NB4 (cell line): ENCODE measurements around the gene VANGL1.

Source experiments
- DNase-seq: peaks from one replicate; pipeline ENCODE4 v3.0.0; 2010; ENCODE audit warnings: low read depth
- H3K4me3 ChIP-seq: one replicate; pipeline ENCODE4 v1.5.1; 2011; ENCODE audit warnings: mild to moderate bottlenecking, low read depth, low read length, moderate library complexity
- MYC ChIP-seq: IDR thresholded peaks from 2 replicates; pipeline ENCODE4 v1.6.1; 2011; ENCODE audit warnings: low read depth, low read length
- POLR2A ChIP-seq: IDR thresholded peaks from 2 replicates; pipeline ENCODE4 v1.6.1; 2011; ENCODE audit warnings: mild to moderate bottlenecking; ENCODE audit not compliant: insufficient read length; ENCODE audit errors: extremely low read depth
- TF ChIP-seq, protein P1 (sequence below): IDR thresholded peaks from one replicate; pipeline ENCODE4 v1.5.1; 2012; ENCODE audit warnings: low read depth, low read length
- TF ChIP-seq, protein P2 (sequence below): IDR thresholded peaks from 2 replicates; pipeline ENCODE4 v1.6.1; 2011; ENCODE audit warnings: low read depth, low read length

The VANGL1 gene

DNA sequence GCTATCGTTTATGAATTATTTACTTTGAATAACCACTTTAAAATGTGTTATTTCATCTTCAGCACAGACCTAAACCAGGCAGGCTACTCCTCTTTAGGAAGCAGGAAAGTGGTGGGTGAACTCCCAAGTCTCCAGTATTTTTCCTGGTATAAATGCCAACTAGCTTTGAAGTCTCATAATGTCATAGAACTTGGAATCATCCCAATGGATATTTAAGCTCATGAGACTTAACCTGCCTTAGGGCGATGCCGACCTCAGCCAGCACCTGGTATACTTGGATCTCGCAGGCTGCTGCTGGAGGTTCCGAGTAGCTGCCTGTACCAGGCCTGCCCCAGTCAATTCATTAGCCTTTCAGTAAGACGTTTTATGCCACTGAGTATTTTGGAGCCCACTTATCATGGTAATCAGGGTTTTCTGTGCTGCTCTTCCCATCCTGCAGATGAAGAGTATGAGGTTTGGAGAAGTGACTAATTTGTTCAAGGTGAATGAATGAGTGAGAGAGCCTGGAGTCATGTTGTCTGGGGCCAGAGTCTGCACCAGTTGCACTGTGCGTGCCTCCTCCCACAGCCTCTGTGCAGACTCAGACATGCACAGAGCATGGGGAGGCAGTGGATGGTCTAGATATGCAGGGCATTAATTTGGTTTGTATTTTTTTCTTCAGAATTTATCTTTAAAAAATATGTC lies 34.9 kb downstream of the VANGL1 start:
- TF ChIP-seq MYC (no peak), POLR2A (no peak)
- TF ChIP-seq, protein P1, sequence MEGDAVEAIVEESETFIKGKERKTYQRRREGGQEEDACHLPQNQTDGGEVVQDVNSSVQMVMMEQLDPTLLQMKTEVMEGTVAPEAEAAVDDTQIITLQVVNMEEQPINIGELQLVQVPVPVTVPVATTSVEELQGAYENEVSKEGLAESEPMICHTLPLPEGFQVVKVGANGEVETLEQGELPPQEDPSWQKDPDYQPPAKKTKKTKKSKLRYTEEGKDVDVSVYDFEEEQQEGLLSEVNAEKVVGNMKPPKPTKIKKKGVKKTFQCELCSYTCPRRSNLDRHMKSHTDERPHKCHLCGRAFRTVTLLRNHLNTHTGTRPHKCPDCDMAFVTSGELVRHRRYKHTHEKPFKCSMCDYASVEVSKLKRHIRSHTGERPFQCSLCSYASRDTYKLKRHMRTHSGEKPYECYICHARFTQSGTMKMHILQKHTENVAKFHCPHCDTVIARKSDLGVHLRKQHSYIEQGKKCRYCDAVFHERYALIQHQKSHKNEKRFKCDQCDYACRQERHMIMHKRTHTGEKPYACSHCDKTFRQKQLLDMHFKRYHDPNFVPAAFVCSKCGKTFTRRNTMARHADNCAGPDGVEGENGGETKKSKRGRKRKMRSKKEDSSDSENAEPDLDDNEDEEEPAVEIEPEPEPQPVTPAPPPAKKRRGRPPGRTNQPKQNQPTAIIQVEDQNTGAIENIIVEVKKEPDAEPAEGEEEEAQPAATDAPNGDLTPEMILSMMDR, result no peak
- TF ChIP-seq, protein P2, sequence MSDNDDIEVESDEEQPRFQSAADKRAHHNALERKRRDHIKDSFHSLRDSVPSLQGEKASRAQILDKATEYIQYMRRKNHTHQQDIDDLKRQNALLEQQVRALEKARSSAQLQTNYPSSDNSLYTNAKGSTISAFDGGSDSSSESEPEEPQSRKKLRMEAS, result no peak
- no peak for DNase-seq
- H3K4me3 ChIP-seq, result no peak overlapping the region

DNA sequence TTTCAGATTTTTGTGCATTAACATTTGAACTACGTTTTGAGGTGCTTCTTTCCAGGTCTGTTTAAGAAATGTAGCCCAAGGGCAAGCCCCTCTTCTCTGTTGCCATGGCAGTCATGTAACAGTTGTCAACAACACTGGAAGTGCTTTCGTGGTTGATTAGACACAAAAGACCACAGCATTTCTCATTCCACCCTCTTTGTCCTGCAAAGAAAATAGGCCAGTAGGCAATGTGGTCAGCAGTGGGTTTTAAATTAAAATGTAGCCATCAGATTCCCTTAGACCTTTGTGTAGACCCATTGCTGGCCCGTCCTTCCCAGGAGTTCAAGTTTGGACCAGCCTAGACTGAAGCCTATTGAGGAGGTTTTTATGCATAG lies 35.4 kb downstream of the VANGL1 start:
- peak; percentile 37 for DNase-seq
- TF ChIP-seq MYC, result no peak
- TF ChIP-seq, protein P2, result no peak
- TF ChIP-seq, protein P1, result no peak
- TF ChIP-seq POLR2A, result no peak
- no peak overlapping the region for H3K4me3 ChIP-seq

DNA sequence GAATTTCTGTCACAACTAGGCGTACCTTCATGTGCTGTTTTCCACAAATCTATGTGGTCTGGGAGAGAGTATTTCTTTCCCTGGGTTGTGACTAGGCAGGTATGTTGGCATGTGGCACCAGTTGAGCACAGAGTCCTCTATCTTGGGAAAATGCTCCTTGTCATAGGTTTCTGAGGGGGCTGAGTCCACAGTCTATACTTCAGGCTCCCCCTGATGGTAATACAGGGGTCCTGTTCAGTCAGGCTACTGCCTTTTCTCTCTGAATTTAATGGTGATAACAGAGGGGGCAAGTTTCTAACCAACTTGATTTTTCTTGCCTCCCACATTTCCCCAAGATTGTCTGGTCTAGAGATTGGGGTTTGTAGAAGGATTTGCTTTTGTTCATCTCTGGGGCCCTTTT lies 35.8 kb downstream of the VANGL1 start:
- peak; percentile 28 for DNase-seq
- TF ChIP-seq POLR2A (no peak), MYC (no peak)
- TF ChIP-seq, protein P2, result no peak
- TF ChIP-seq, protein P1, result peak; percentile 26
- H3K4me3 ChIP-seq, result no peak overlapping the region

DNA sequence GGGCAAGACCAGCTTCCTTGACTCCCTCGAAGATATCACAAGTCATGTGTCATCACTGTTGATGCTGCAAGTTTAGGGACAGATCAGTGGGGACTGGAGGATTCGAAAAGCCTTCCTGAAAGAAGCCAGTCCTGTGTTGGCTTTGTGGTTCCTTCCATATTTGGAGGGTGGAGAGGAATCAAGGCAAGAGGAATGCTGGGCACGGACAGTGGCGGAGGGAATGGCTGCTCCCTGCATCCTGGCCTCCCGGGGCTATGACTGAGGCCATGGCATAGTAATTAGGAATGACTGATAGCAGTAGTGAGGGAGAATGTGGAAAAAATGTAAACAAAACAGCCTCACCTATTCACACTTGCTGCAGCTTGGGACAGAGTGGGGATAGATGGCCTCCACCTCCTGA lies 36.4 kb downstream of the VANGL1 start:
- TF ChIP-seq, protein P2, result no peak
- no peak overlapping the region for H3K4me3 ChIP-seq
- no peak for DNase-seq

DNA sequence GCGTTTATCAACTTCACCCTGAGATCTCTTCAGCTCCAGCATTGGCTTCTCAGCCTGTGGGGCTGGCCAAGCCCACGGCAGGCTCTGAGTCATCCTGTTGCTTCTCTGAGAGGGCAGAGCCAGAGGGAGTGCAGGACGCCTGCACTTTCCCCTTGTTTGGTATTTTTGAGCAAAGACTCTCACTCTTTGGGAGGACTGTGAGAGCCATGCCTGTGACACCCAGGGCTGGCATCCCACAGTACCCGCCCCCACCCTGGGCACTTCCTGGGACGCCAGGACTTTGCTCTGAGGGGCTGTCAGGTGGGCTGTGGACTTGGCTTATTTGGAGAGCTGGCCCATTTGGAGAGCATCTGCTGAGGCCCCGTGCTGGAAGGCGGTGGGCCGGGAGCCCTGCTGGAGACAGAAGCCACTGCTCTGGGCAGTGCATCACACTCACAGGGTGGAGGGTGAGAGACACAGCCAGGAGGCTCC lies 37.4 kb downstream of the VANGL1 start:
- peak; percentile 29 for DNase-seq
- TF ChIP-seq POLR2A, result no peak
- TF ChIP-seq, protein P1, result no peak
- no peak overlapping the region for H3K4me3 ChIP-seq

DNA sequence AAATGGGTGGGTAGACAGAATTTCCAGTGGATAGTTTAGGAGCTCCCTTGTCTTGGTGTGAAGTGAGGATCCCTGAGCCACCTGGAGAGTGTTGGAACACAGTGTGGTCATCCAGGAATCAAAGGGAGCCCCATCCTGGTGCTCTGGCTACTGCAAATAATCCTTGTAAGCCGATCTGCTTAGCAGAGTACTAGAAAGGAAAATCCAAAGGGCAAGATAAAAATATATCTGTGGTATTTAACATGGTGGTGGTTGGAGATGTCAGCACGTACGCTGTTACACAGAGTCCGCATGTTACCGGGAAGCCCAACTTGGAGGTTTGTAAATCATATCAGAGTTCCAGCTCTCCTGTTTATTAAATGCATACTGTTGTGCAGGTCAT lies 39.0 kb downstream of the VANGL1 start:
- no peak for DNase-seq
- no peak overlapping the region for H3K4me3 ChIP-seq
- TF ChIP-seq POLR2A (no peak), MYC (no peak)
- TF ChIP-seq, protein P2, result no peak
- TF ChIP-seq, protein P1, result no peak
